BLaER1 treated with 17β-estradiol and CSF1 and Interleukin-3, amounts not matched to agents 10 nM and 100 nM (cell line): ENCODE results near the gene RICTOR.
A peak's percentile ranks its signal among the peaks of the same experiment; 100 is the strongest.

ENCODE experiments used
- H3K27ac ChIP-seq, 11 experiments: shearing (Covaris generic); formaldehyde crosslinking; 2 replicates each; pipeline ENCODE4 v1.8.1; 2022
- H3K27me3 ChIP-seq, 11 experiments: shearing (Covaris generic); formaldehyde crosslinking; 2 replicates each; pipeline ENCODE4 v1.8.1; 2022
- H3K36me3 ChIP-seq, 11 experiments: shearing (Covaris generic); formaldehyde crosslinking; 2 replicates each; pipeline ENCODE4 v1.8.1; 2022
- H3K4me1 ChIP-seq, 10 experiments: shearing (Covaris generic); formaldehyde crosslinking; 2 replicates each; pipeline ENCODE4 v1.8.1; 2022
- H3K4me2 ChIP-seq, 11 experiments: shearing (Covaris generic); formaldehyde crosslinking; 2 replicates each; pipeline ENCODE4 v1.8.1; 2022
- H3K4me3 ChIP-seq, 10 experiments: shearing (Covaris generic); formaldehyde crosslinking; 2 replicates each; pipeline ENCODE4 v1.8.1; 2022
- H3K9ac ChIP-seq, 11 experiments: shearing (Covaris generic); formaldehyde crosslinking; 2 replicates each; pipeline ENCODE4 v1.8.1; 2022
- H3K9me3 ChIP-seq, 11 experiments: shearing (Covaris generic); formaldehyde crosslinking; replicated peaks in 1 of 11; 2 replicates each; pipeline ENCODE4 v1.8.1; 2022
- H4K20me1 ChIP-seq, 11 experiments: shearing (Covaris generic); formaldehyde crosslinking; 2 replicates each; pipeline ENCODE4 v1.8.1; 2022
- Cebpa-rat ChIP-seq, 11 experiments: shearing (Covaris generic); IDR thresholded peaks; 2 replicates each; pipeline ENCODE4 v1.8.1; 2022

RICTOR gene

GRCh38 chr5:39115644-39116343, 41.6 kb upstream of the RICTOR start:
- H3K27ac ChIP-seq: no peak overlapping the region
- H3K9me3 ChIP-seq: no peaks in the 10 kb centered on the region
- peaks cover 0 to 42% (median 0%) of the 10 kb centered on the region in 11 experiments; a peak in 4 of 22 replicates for H4K20me1 ChIP-seq
- no peaks in the 10 kb centered on the region for H3K4me1 ChIP-seq
- no peak overlapping the region for H3K4me2 ChIP-seq
- H3K27me3 ChIP-seq: no peaks in the 10 kb centered on the region
- no peak overlapping the region for H3K9ac ChIP-seq
- TF ChIP-seq Cebpa-rat (IDR thresholded peaks at IDR 0.05): no peak
- peaks cover 0 to 97% (median 0%) of the 10 kb centered on the region in 11 experiments; a peak in 6 of 22 replicates for H3K36me3 ChIP-seq
- no peak overlapping the region for H3K4me3 ChIP-seq

- H3K9ac ChIP-seq: no peak overlapping the region
- H3K4me1 ChIP-seq: no peaks in the 10 kb centered on the region
- H3K9me3 ChIP-seq: no peaks in the 10 kb centered on the region
- TF ChIP-seq Cebpa-rat (IDR thresholded peaks at IDR 0.05): no peak
- H3K27me3 ChIP-seq: no peaks in the 10 kb centered on the region
- H4K20me1 ChIP-seq: peaks cover 0 to 56% (median 0%) of the 10 kb centered on the region in 11 experiments; a peak in 3 of 22 replicates
- no peak overlapping the region for H3K27ac ChIP-seq
- peaks cover 0 to 97% (median 0%) of the 10 kb centered on the region in 11 experiments; a peak in 6 of 22 replicates for H3K36me3 ChIP-seq
- H3K4me3 ChIP-seq: no peak overlapping the region
- no peak overlapping the region for H3K4me2 ChIP-seq
Measured at GRCh38 chr5:39114155-39114554, 40.0 kb upstream of the RICTOR start.

GRCh38 chr5:39113354-39113953, 39.3 kb upstream of the RICTOR start:
- H4K20me1 ChIP-seq: peaks cover 0 to 62% (median 0%) of the 10 kb centered on the region in 11 experiments; a peak in 3 of 22 replicates
- no peak overlapping the region for H3K4me2 ChIP-seq
- H3K27me3 ChIP-seq: no peaks in the 10 kb centered on the region
- peaks cover 0 to 98% (median 0%) of the 10 kb centered on the region in 11 experiments; a peak in 6 of 22 replicates for H3K36me3 ChIP-seq
- no peak overlapping the region for H3K9ac ChIP-seq
- H3K27ac ChIP-seq: no peak overlapping the region
- H3K4me1 ChIP-seq: no peaks in the 10 kb centered on the region
- H3K9me3 ChIP-seq: no peaks in the 10 kb centered on the region
- H3K4me3 ChIP-seq: no peak overlapping the region
- no peak for TF ChIP-seq Cebpa-rat (IDR thresholded peaks at IDR 0.05)

GRCh38 chr5:39109606-39110005, 35.4 kb upstream of the RICTOR start:
- 0 out of 20 replicates have a peak, but pooled peaks cover 0 to under 1% (median 0%) of the 10 kb centered on the region in 10 experiments for H3K4me1 ChIP-seq
- no peak overlapping the region for H3K9ac ChIP-seq
- no peaks in the 10 kb centered on the region for H3K9me3 ChIP-seq
- no peak for TF ChIP-seq Cebpa-rat (IDR thresholded peaks at IDR 0.05)
- H3K36me3 ChIP-seq: peaks cover 0 to 98% (median 0%) of the 10 kb centered on the region in 11 experiments; a peak in 4 of 22 replicates
- H4K20me1 ChIP-seq: peaks cover 0 to 35% (median 0%) of the 10 kb centered on the region in 11 experiments; a peak in 2 of 22 replicates
- no peak overlapping the region for H3K4me2 ChIP-seq
- no peak overlapping the region for H3K27ac ChIP-seq
- H3K4me3 ChIP-seq: no peak overlapping the region
- no peaks in the 10 kb centered on the region for H3K27me3 ChIP-seq

- Histone ChIP-seq H3K27me3 (no peaks in the 10 kb centered on the region), H3K4me2 (no peak overlapping the region), H4K20me1 (peaks cover 0 to 30% (median 0%) of the 10 kb centered on the region in 11 experiments; a peak in 2 of 22 replicates), H3K27ac (no peak overlapping the region), H3K9me3 (no peaks in the 10 kb centered on the region), H3K4me1 (peaks cover 0 to 6% (median 0%) of the 10 kb centered on the region in 10 experiments; a peak in 2 of 20 replicates), H3K4me3 (no peak overlapping the region), H3K36me3 (peaks cover 0 to 98% (median 0%) of the 10 kb centered on the region in 11 experiments; a peak in 4 of 22 replicates), H3K9ac (no peak overlapping the region)
- TF ChIP-seq Cebpa-rat (IDR thresholded peaks at IDR 0.05): no peak
Measured at GRCh38 chr5:39108987-39109386, 34.8 kb upstream of the RICTOR start.

GRCh38 chr5:39107350-39107749, 33.2 kb upstream of the RICTOR start:
- Histone ChIP-seq H3K9ac (no peak overlapping the region), H3K36me3 (peaks cover 0 to 98% (median 0%) of the 10 kb centered on the region in 11 experiments; a peak in 4 of 22 replicates), H3K27me3 (no peaks in the 10 kb centered on the region), H3K27ac (no peak overlapping the region), H4K20me1 (peaks cover 0 to 28% (median 0%) of the 10 kb centered on the region in 11 experiments; a peak in 2 of 22 replicates), H3K9me3 (no peaks in the 10 kb centered on the region), H3K4me2 (no peak overlapping the region), H3K4me1 (peaks cover 0 to 23% (median 4%) of the 10 kb centered on the region in 10 experiments; a peak in 10 of 20 replicates), H3K4me3 (no peak overlapping the region)
- TF ChIP-seq Cebpa-rat (IDR thresholded peaks at IDR 0.05): no peak

GRCh38 chr5:39106322-39106721, 32.1 kb upstream of the RICTOR start:
- Histone ChIP-seq H3K27ac (no peak overlapping the region), H3K4me2 (no peak overlapping the region), H3K36me3 (peaks cover 0 to 90% (median 0%) of the 10 kb centered on the region in 11 experiments; a peak in 4 of 22 replicates), H3K4me3 (no peak overlapping the region), H3K4me1 (peaks cover 0 to 33% (median 12%) of the 10 kb centered on the region in 10 experiments; a peak in 15 of 20 replicates), H3K27me3 (no peaks in the 10 kb centered on the region), H4K20me1 (peaks cover 0 to 28% (median 0%) of the 10 kb centered on the region in 11 experiments; a peak in 2 of 22 replicates), H3K9me3 (no peaks in the 10 kb centered on the region), H3K9ac (no peak overlapping the region)
- no peak for TF ChIP-seq Cebpa-rat (IDR thresholded peaks at IDR 0.05)

- Histone ChIP-seq H4K20me1 (peaks cover 0 to 10% (median 0%) of the 10 kb centered on the region in 11 experiments; a peak in 2 of 22 replicates), H3K4me3 (no peak overlapping the region), H3K9me3 (no peaks in the 10 kb centered on the region), H3K4me1 (peaks cover 6 to 51% (median 33%) of the 10 kb centered on the region in 10 experiments; a peak in 18 of 20 replicates), H3K4me2 (peak overlapping the region in 2 of 11 experiments; percentile 12 to 30; a peak in 3 of 22 replicates), H3K27me3 (no peaks in the 10 kb centered on the region), H3K27ac (no peak overlapping the region), H3K36me3 (peaks cover 0 to 70% (median 0%) of the 10 kb centered on the region in 11 experiments; a peak in 4 of 22 replicates), H3K9ac (no peak overlapping the region)
- TF ChIP-seq Cebpa-rat (IDR thresholded peaks at IDR 0.05): no peak
Measured at GRCh38 chr5:39104221-39104620, 30.0 kb upstream of the RICTOR start.

- Histone ChIP-seq H3K4me3 (no peak overlapping the region), H3K27me3 (no peaks in the 10 kb centered on the region), H3K9ac (no peak overlapping the region), H3K4me1 (peaks cover 6 to 51% (median 34%) of the 10 kb centered on the region in 10 experiments; a peak in 18 of 20 replicates), H3K36me3 (peaks cover 0 to 55% (median 0%) of the 10 kb centered on the region in 11 experiments; a peak in 4 of 22 replicates), H3K4me2 (peak overlapping the region in 5 of 11 experiments; percentile 58 to 79 (median 71); a peak in 11 of 22 replicates), H3K9me3 (no peaks in the 10 kb centered on the region), H3K27ac (peak overlapping the region in 1 of 11 experiments; percentile 72; a peak in 2 of 22 replicates), H4K20me1 (peaks cover 0 to 4% (median 0%) of the 10 kb centered on the region in 11 experiments; a peak in 2 of 22 replicates)
- TF ChIP-seq Cebpa-rat (IDR thresholded peaks at IDR 0.05): peak in 6 of 11 experiments; percentile 19 to 59 (median 40); a peak in 8 of 22 replicates
Measured at GRCh38 chr5:39102684-39103155, 28.5 kb upstream of the RICTOR start.
